WTC11 (cell line): Measurements from ENCODE around the gene LRRTM1. TPM values are rescaled to one million over a fixed set of nuclear protein-coding genes. Genes with fewer than 3 reads are reported as not detected.

ENCODE experiments used
- ATAC-seq: fragments of 200-7000 bp; cut with Tn5 transposase; 2 replicates; pipeline ENCODE4 v1.10.0; 2021; ENCODE audit warnings: mild to moderate bottlenecking, moderate library complexity
- CTCF ChIA-PET: fragments of 300-600 bp; sonication (Branson Sonifier 250); formaldehyde crosslinking; loops from one replicate; lab custom pipeline; 2021; ENCODE audit warnings: antibody characterized with exemption; lab: Charles Lee
- POLR2A ChIA-PET: fragments of 350-600 bp; sonication (Branson Sonifier 250); formaldehyde crosslinking; loops from one replicate; lab custom pipeline; 2021; ENCODE audit warnings: antibody characterized with exemption; lab: Charles Lee
- DNase-seq: peaks from one replicate; pipeline ENCODE4 v3.0.0; 2021; ENCODE audit warnings: low spot score
- H3K27ac Mint-ChIP-seq: 2 replicates; pipeline ENCODE4 v1.8.0; 2021; ENCODE audit warnings: mixed read lengths
- H3K27me3 Mint-ChIP-seq: 2 replicates; pipeline ENCODE4 v1.8.0; 2021; ENCODE audit warnings: low read depth, mild to moderate bottlenecking, moderate library complexity, mixed read lengths
- H3K36me3 Mint-ChIP-seq: 2 replicates; pipeline ENCODE4 v1.8.0; 2021; ENCODE audit warnings: mixed read lengths
- H3K4me1 Mint-ChIP-seq: 2 replicates; pipeline ENCODE4 v1.8.0; 2022; ENCODE audit warnings: mixed read lengths
- H3K4me3 Mint-ChIP-seq: 2 replicates; pipeline ENCODE4 v1.8.0; 2021; ENCODE audit warnings: mild to moderate bottlenecking, moderate library complexity, mixed read lengths
- H3K9me3 Mint-ChIP-seq: 2 replicates; pipeline ENCODE4 v1.8.0; 2021; ENCODE audit warnings: mixed read lengths
- ATF3 ChIP-seq: sonication (generic); formaldehyde crosslinking; conservative IDR thresholded peaks from 2 replicates; pipeline ENCODE4 v1.8.1; 2022; ENCODE audit warnings: mild to moderate bottlenecking, missing genetic modification reagents
- E2F5 ChIP-seq: sonication (generic); formaldehyde crosslinking; IDR thresholded peaks from 2 replicates; pipeline ENCODE4 v1.8.1; 2022; ENCODE audit warnings: mild to moderate bottlenecking, moderate library complexity, missing genetic modification reagents
- ELF4 ChIP-seq: sonication (generic); formaldehyde crosslinking; IDR thresholded peaks from 2 replicates; pipeline ENCODE4 v1.8.1; 2022; ENCODE audit warnings: low read depth, mild to moderate bottlenecking, moderate library complexity, missing genetic modification reagents
- ERG ChIP-seq: fragments of 250-450 bp; sonication (Bioruptor Pico); IDR thresholded peaks from 2 replicates; pipeline ENCODE4 v1.8.0; 2021; ENCODE audit warnings: mild to moderate bottlenecking
- JUN ChIP-seq: sonication (generic); formaldehyde crosslinking; IDR thresholded peaks from 2 replicates; pipeline ENCODE4 v1.8.0; 2023; ENCODE audit warnings: mild to moderate bottlenecking, missing genetic modification reagents
- NR1H2 ChIP-seq: sonication (generic); formaldehyde crosslinking; IDR thresholded peaks from 2 replicates; pipeline ENCODE4 v1.9.0; 2021; ENCODE audit warnings: mild to moderate bottlenecking, moderate library complexity, missing genetic modification reagents
- OVOL2 ChIP-seq: fragments of 250-450 bp; sonication (Bioruptor Pico); IDR thresholded peaks from 2 replicates; pipeline ENCODE4 v1.9.0; 2021; ENCODE audit warnings: mild to moderate bottlenecking, borderline replicate concordance
- RORB ChIP-seq: fragments of 250-450 bp; sonication (Bioruptor Pico); IDR thresholded peaks from 2 replicates; pipeline ENCODE4 v1.9.0; 2021; ENCODE audit warnings: mild to moderate bottlenecking
- SMAD3 ChIP-seq: sonication (generic); formaldehyde crosslinking; IDR thresholded peaks from 2 replicates; pipeline ENCODE4 v1.8.0; 2022; ENCODE audit warnings: missing genetic modification reagents, mild to moderate bottlenecking, borderline replicate concordance
- SOX15 ChIP-seq: fragments of 250-450 bp; sonication (Bioruptor Pico); IDR thresholded peaks from 2 replicates; pipeline ENCODE4 v1.9.0; 2021; ENCODE audit warnings: mild to moderate bottlenecking
- ZBTB43 ChIP-seq: sonication (generic); formaldehyde crosslinking; IDR thresholded peaks from 2 replicates; pipeline ENCODE4 v1.8.1; 2023; ENCODE audit warnings: mild to moderate bottlenecking, missing genetic modification reagents
- ZNF121 ChIP-seq: sonication (generic); formaldehyde crosslinking; IDR thresholded peaks from 2 replicates; pipeline ENCODE4 v1.8.0; 2023; ENCODE audit warnings: missing genetic modification reagents
- ZNF219 ChIP-seq: sonication (generic); formaldehyde crosslinking; IDR thresholded peaks from 2 replicates; pipeline ENCODE4 v1.8.0; 2023; ENCODE audit warnings: missing genetic modification reagents, mild to moderate bottlenecking, borderline replicate concordance
- ZNF232 ChIP-seq: sonication (generic); formaldehyde crosslinking; IDR thresholded peaks from 2 replicates; pipeline ENCODE4 v1.8.0; 2022; ENCODE audit warnings: mild to moderate bottlenecking, missing genetic modification reagents
- ZNF396 ChIP-seq: fragments of 250-450 bp; sonication (Bioruptor Pico); IDR thresholded peaks from 2 replicates; pipeline ENCODE4 v1.8.0; 2021; ENCODE audit warnings: mild to moderate bottlenecking, moderate library complexity, borderline replicate concordance
- ZNF423 ChIP-seq: fragments of 250-450 bp; sonication (Bioruptor Pico); IDR thresholded peaks from 2 replicates; pipeline ENCODE4 v2.1.2; 2022; ENCODE audit warnings: mild to moderate bottlenecking, moderate library complexity
- total RNA-seq: library from RNA; stranded (reverse); gene quantifications from 3 replicates; pipeline ENCODE4 v1.2.3, GENCODE V29; 2021
- TF ChIP-seq, protein P1 (sequence below): sonication (generic); formaldehyde crosslinking; IDR thresholded peaks from 2 replicates; pipeline ENCODE4 v1.8.0; 2022; ENCODE audit warnings: mild to moderate bottlenecking, missing genetic modification reagents
- TF ChIP-seq, protein P2 (sequence below): fragments of 250-450 bp; sonication (Bioruptor Pico); IDR thresholded peaks from 2 replicates; pipeline ENCODE4 v1.9.0; 2021; ENCODE audit warnings: mild to moderate bottlenecking
- TF ChIP-seq, protein P3 (sequence below): fragments of 250-450 bp; sonication (Bioruptor Pico); conservative IDR thresholded peaks from 2 replicates; pipeline ENCODE4 v1.9.0; 2021; ENCODE audit warnings: mild to moderate bottlenecking
- TF ChIP-seq, protein P4 (sequence below): sonication (generic); formaldehyde crosslinking; IDR thresholded peaks from 2 replicates; pipeline ENCODE4 v1.8.0; 2023; ENCODE audit warnings: mild to moderate bottlenecking, missing genetic modification reagents

LRRTM1 gene
- total RNA-seq, 1 experiment from 2014 or later: 1.2 TPM

- POLR2A ChIA-PET: no interaction called here
- peaks cover 3% of the 10 kb centered on the region; the same call in 1 of the 2 replicates for H3K9me3 Mint-ChIP-seq
- ATAC-seq (no peak), DNase-seq (no peak)
- TF ChIP-seq E2F5 (CRISPR knock-in tag) (no peak), ZNF396 (CRISPR knock-in tag) (no peak), ELF4 (CRISPR knock-in tag) (no peak), JUN (CRISPR knock-in tag) (no peak), SOX15 (CRISPR knock-in tag) (no peak), ATF3 (CRISPR knock-in tag) (no peak), OVOL2 (CRISPR knock-in tag) (no peak), ZNF232 (no peak), ZNF219 (no peak), ZNF121 (no peak), RORB (CRISPR knock-in tag) (no peak), ERG (CRISPR knock-in tag) (no peak), NR1H2 (CRISPR knock-in tag) (no peak), ZNF423 (no peak), SMAD3 (CRISPR knock-in tag) (no peak), ZBTB43 (no peak)
- TF ChIP-seq, protein P1, sequence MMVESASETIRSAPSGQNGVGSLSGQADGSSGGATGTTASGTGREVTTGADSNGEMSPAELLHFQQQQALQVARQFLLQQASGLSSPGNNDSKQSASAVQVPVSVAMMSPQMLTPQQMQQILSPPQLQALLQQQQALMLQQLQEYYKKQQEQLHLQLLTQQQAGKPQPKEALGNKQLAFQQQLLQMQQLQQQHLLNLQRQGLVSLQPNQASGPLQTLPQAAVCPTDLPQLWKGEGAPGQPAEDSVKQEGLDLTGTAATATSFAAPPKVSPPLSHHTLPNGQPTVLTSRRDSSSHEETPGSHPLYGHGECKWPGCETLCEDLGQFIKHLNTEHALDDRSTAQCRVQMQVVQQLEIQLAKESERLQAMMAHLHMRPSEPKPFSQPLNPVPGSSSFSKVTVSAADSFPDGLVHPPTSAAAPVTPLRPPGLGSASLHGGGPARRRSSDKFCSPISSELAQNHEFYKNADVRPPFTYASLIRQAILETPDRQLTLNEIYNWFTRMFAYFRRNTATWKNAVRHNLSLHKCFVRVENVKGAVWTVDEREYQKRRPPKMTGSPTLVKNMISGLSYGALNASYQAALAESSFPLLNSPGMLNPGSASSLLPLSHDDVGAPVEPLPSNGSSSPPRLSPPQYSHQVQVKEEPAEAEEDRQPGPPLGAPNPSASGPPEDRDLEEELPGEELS (CRISPR knock-in tag): no peak
- TF ChIP-seq, protein P2, sequence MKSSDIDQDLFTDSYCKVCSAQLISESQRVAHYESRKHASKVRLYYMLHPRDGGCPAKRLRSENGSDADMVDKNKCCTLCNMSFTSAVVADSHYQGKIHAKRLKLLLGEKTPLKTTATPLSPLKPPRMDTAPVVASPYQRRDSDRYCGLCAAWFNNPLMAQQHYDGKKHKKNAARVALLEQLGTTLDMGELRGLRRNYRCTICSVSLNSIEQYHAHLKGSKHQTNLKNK (CRISPR knock-in tag): no peak
- TF ChIP-seq, protein P3, sequence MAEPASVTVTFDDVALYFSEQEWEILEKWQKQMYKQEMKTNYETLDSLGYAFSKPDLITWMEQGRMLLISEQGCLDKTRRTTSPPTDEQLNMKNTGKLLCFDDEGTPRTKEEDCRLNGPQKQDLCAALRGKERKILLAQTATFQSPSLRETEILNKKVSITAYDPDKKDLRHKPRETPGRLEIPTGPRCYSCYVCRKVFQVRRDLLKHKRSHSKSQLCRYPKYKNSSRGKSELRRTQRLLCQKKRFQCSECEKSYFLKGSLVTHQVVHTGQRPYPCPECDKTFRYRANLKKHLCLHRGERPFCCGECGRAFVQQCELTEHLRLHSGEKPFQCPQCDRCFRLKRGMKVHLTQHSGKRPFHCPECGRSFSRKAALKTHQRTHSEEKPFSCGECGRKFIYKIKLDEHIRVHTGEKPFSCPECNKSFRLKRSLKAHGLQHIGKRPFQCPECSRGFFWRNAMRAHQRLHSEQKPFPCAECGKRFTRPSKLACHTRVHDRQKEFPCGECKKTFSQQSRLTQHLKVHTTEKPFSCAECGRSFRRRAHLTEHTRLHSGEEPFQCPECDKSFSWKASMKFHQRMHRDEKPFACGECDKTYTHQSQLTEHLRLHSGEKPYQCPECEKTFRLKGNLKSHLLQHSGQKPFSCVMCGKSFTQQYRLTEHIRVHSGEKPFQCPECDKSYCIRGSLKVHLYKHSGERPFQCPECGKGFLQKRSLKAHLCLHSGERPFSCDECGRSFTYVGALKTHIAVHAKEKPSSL (CRISPR knock-in tag): no peak
- TF ChIP-seq, protein P4, sequence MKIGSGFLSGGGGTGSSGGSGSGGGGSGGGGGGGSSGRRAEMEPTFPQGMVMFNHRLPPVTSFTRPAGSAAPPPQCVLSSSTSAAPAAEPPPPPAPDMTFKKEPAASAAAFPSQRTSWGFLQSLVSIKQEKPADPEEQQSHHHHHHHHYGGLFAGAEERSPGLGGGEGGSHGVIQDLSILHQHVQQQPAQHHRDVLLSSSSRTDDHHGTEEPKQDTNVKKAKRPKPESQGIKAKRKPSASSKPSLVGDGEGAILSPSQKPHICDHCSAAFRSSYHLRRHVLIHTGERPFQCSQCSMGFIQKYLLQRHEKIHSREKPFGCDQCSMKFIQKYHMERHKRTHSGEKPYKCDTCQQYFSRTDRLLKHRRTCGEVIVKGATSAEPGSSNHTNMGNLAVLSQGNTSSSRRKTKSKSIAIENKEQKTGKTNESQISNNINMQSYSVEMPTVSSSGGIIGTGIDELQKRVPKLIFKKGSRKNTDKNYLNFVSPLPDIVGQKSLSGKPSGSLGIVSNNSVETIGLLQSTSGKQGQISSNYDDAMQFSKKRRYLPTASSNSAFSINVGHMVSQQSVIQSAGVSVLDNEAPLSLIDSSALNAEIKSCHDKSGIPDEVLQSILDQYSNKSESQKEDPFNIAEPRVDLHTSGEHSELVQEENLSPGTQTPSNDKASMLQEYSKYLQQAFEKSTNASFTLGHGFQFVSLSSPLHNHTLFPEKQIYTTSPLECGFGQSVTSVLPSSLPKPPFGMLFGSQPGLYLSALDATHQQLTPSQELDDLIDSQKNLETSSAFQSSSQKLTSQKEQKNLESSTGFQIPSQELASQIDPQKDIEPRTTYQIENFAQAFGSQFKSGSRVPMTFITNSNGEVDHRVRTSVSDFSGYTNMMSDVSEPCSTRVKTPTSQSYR (CRISPR knock-in tag): no peak
- H3K4me3 Mint-ChIP-seq: no peak overlapping the region
- no peaks in the 10 kb centered on the region for H3K36me3 Mint-ChIP-seq
- no peak overlapping the region for H3K27ac Mint-ChIP-seq
- no peaks in the 10 kb centered on the region; the same call in 1 of the 2 replicates for H3K27me3 Mint-ChIP-seq
- peaks cover 16% of the 10 kb centered on the region for H3K4me1 Mint-ChIP-seq
- CTCF ChIA-PET: interaction anchor here (1.1 kb wide), 1 partner anchor 14 kb away, joined by 4 read pairs; no protein-coding TSS in a partner anchor
Measured at GRCh38 chr2:80252294-80252986, 52.1 kb downstream of the LRRTM1 start.
